Adrenal gland (tissue), 5 donors: ENCODE results near the gene CRELD2.

Experiments
- CTCF ChIP-seq, 6 experiments: fragments of 450-650 bp in 4 of 6; fragments of 200-600 bp in 2 of 6; sonication (generic) in 1 of 6; IDR thresholded peaks; 1 replicate in 5 of 6; 2 replicates in 1 of 6; pipeline versions ENCODE4 v1.5.1 to v1.8.0; 2016 to 2021; ENCODE audit warnings: antibody characterized with exemption in 6 of 6, mild to moderate bottlenecking in 2 of 6, moderate library complexity in 1 of 6
- POLR2A ChIP-seq, 2 donors: fragments of 450-650 bp; IDR thresholded peaks; one replicate each; pipeline ENCODE4 v1.6.1; 2017; ENCODE audit warnings: antibody characterized with exemption in 2 of 2, mild to moderate bottlenecking in 2 of 2, moderate library complexity in 1 of 2
- donor health status: DM: no; HTN: no; CAD: no.

GRCh38 chr22:49917974-49918910 lies at the start of gene CRELD2, which contains the start of gene ALG12:
- TF ChIP-seq CTCF (IDR thresholded peaks at IDR 0.05), result peak in 1 of 6 experiments; percentile 2
- TF ChIP-seq POLR2A (IDR thresholded peaks at IDR 0.05), result peak; percentile 75 to 77
